Measurements from ENCODE around the gene ARHGAP21.

GRCh38 chr10:24618401-24618800 is 105.3 kb downstream of the ARHGAP21 start:
- TF ChIP-seq CTCF (conservative IDR thresholded peaks at IDR 0.05; ENCODE audit: low read depth, low read length) (no peak), EZH2 (IDR thresholded peaks at IDR 0.05; ENCODE audit: low read length, unreplicated experiment) (no peak)
